ENCODE measurements around the gene MBD3.
"Not testable (repeated sequence)": the region's sequence is repeated elsewhere in the genome, so short reads cannot be mapped to it uniquely, and the experiment has no call there.

Gene MBD3

GRCh38 chr19:1549332-1549945 is 43.2 kb downstream of the MBD3 start:
- Histone ChIP-seq H3K4me1 (no peaks in the 10 kb centered on the region), H3K27me3 (peaks cover 7% of the 10 kb centered on the region), H3K9me3 (no peaks in the 10 kb centered on the region), H3K36me3 (peaks cover 5% of the 10 kb centered on the region; the same call in 1 of the 2 replicates), H3K4me3 (ENCODE audit: low read depth, low read length) (no peak overlapping the region)
- no peak for DNase-seq
- no peak for TF ChIP-seq CTCF (IDR thresholded peaks at IDR 0.05; ENCODE audit: low read depth, low read length)

GRCh38 chr19:1540365-1540925 is 52.2 kb downstream of the MBD3 start:
- Histone ChIP-seq H3K4me3 (ENCODE audit: low read depth, low read length) (no peak overlapping the region), H3K4me1 (no peaks in the 10 kb centered on the region), H3K36me3 (no peaks in the 10 kb centered on the region), H3K27me3 (peaks cover 31% of the 10 kb centered on the region), H3K9me3 (no peaks in the 10 kb centered on the region)
- no peak for DNase-seq
- no peak for TF ChIP-seq CTCF (IDR thresholded peaks at IDR 0.05; ENCODE audit: low read depth, low read length)

GRCh38 chr19:1539749-1540148 is 52.9 kb downstream of the MBD3 start:
- not testable (repeated sequence) for H3K4me3 ChIP-seq (ENCODE audit: low read depth, low read length); H3K36me3 ChIP-seq; H3K9me3 ChIP-seq; H3K4me1 ChIP-seq; DNase-seq
- peaks cover 32% of the 10 kb centered on the region for H3K27me3 ChIP-seq

- peaks cover 34% of the 10 kb centered on the region for H3K27me3 ChIP-seq
- H3K4me1 ChIP-seq, result no peaks in the 10 kb centered on the region
- H3K9me3 ChIP-seq, result no peaks in the 10 kb centered on the region
- no peak for TF ChIP-seq CTCF (IDR thresholded peaks at IDR 0.05; ENCODE audit: low read depth, low read length)
- no peak for DNase-seq
- H3K4me3 ChIP-seq (ENCODE audit: low read depth, low read length), result no peak overlapping the region
- no peaks in the 10 kb centered on the region for H3K36me3 ChIP-seq
These were observed 53.7 kb downstream of the MBD3 start for GRCh38 chr19:1538978-1539377.

GRCh38 chr19:1535699-1536098 is 57.0 kb downstream of the MBD3 start:
- H3K4me1 ChIP-seq; H3K9me3 ChIP-seq; H3K36me3 ChIP-seq; H3K4me3 ChIP-seq (ENCODE audit: low read depth, low read length); DNase-seq: not testable (repeated sequence)
- peaks cover 39% of the 10 kb centered on the region for H3K27me3 ChIP-seq

- no peak overlapping the region for H3K4me3 ChIP-seq (ENCODE audit: low read depth, low read length)
- no peaks in the 10 kb centered on the region for H3K9me3 ChIP-seq
- DNase-seq, result no peak
- no peak for TF ChIP-seq CTCF (IDR thresholded peaks at IDR 0.05; ENCODE audit: low read depth, low read length)
- no peaks in the 10 kb centered on the region for H3K4me1 ChIP-seq
- peaks cover 35% of the 10 kb centered on the region for H3K27me3 ChIP-seq
- H3K36me3 ChIP-seq, result no peaks in the 10 kb centered on the region
These were observed 57.7 kb downstream of the MBD3 start for GRCh38 chr19:1534972-1535371.

- Histone ChIP-seq H3K4me1 (no peaks in the 10 kb centered on the region), H3K36me3 (no peaks in the 10 kb centered on the region), H3K9me3 (no peaks in the 10 kb centered on the region), H3K4me3 (ENCODE audit: low read depth, low read length) (no peak overlapping the region), H3K27me3 (peaks cover 44% of the 10 kb centered on the region)
- no peak for TF ChIP-seq CTCF (IDR thresholded peaks at IDR 0.05; ENCODE audit: low read depth, low read length)
- no peak for DNase-seq
These were observed 59.0 kb downstream of the MBD3 start for GRCh38 chr19:1533510-1534150.

All from BE2C (cell line).